ENCODE results near the gene SLC35F1. TPM values are rescaled to one million over a fixed set of nuclear protein-coding genes. Genes with fewer than 3 reads are reported as not detected.

Gene SLC35F1
- total RNA-seq, 4 donors from 2014 or later = 5.4 to 8.1 (median 6.5) TPM

- Histone ChIP-seq H3K4me1 (no peaks in the 10 kb centered on the region), H3K27me3 (no peaks in the 10 kb centered on the region), H3K4me3 (no peak overlapping the region), H3K9me3 (no peaks in the 10 kb centered on the region), H3K36me3 (no peaks in the 10 kb centered on the region), H3K27ac (replicated peaks in 1 of 4) (no peak overlapping the region)
- no peak for DNase-seq (ENCODE audit: extremely low spot score)
- intact Hi-C loops (cut with DNase I) = no loop called here
- WGBS = 93% methylated on average over 4 of the region's 4 CpGs
- TF ChIP-seq POLR2A (IDR thresholded peaks at IDR 0.05; ENCODE audit: low read depth) (no peak), EP300 (IDR thresholded peaks at IDR 0.05) (no peak), POLR2AphosphoS5 (IDR thresholded peaks at IDR 0.05) (no peak), CTCF (IDR thresholded peaks at IDR 0.05) (no peak)
Observed at GRCh38 chr6:118212451-118213173, 305.5 kb downstream of the SLC35F1 start.

GRCh38 chr6:118215269-118215668 is 308.2 kb downstream of the SLC35F1 start:
- no peaks in the 10 kb centered on the region for H3K27me3 ChIP-seq
- H3K4me1 ChIP-seq = no peaks in the 10 kb centered on the region
- H3K4me3 ChIP-seq = no peak overlapping the region
- whole genome bisulfite sequencing = 88% methylated on average over 5 of the region's 5 CpGs
- H3K27ac ChIP-seq (replicated peaks in 1 of 4) = no peak overlapping the region
- intact Hi-C loops (cut with DNase I) = no loop called here
- no peaks in the 10 kb centered on the region for H3K9me3 ChIP-seq
- no peaks in the 10 kb centered on the region for H3K36me3 ChIP-seq
- no peak for TF ChIP-seq POLR2AphosphoS5 (IDR thresholded peaks at IDR 0.05)
- no peak for TF ChIP-seq POLR2A (IDR thresholded peaks at IDR 0.05; ENCODE audit: low read depth)
- no peak for TF ChIP-seq EP300 (IDR thresholded peaks at IDR 0.05)
- TF ChIP-seq CTCF (IDR thresholded peaks at IDR 0.05) = no peak
- no peak for DNase-seq (ENCODE audit: extremely low spot score)

GRCh38 chr6:118216751-118217150 is 309.7 kb downstream of the SLC35F1 start:
- intact Hi-C loops (cut with DNase I) = no loop called here
- peaks cover 0 to 5% (median 0%) of the 10 kb centered on the region in 4 donors for H3K4me1 ChIP-seq
- 83% methylated on average over 2 of the region's 2 CpGs for WGBS
- no peaks in the 10 kb centered on the region for H3K9me3 ChIP-seq
- DNase-seq (ENCODE audit: extremely low spot score) = no peak
- no peaks in the 10 kb centered on the region for H3K27me3 ChIP-seq
- H3K4me3 ChIP-seq = no peak overlapping the region
- TF ChIP-seq POLR2A (IDR thresholded peaks at IDR 0.05; ENCODE audit: low read depth) (no peak), POLR2AphosphoS5 (IDR thresholded peaks at IDR 0.05) (no peak), EP300 (IDR thresholded peaks at IDR 0.05) (no peak), CTCF (IDR thresholded peaks at IDR 0.05) (no peak)
- no peak overlapping the region for H3K27ac ChIP-seq (replicated peaks in 1 of 4)
- no peaks in the 10 kb centered on the region for H3K36me3 ChIP-seq

- Histone ChIP-seq H3K36me3 (no peaks in the 10 kb centered on the region), H3K4me1 (peaks cover 0 to 5% (median 0%) of the 10 kb centered on the region in 4 donors), H3K9me3 (no peaks in the 10 kb centered on the region), H3K4me3 (no peak overlapping the region), H3K27ac (replicated peaks in 1 of 4) (no peak overlapping the region), H3K27me3 (no peaks in the 10 kb centered on the region)
- TF ChIP-seq EP300 (IDR thresholded peaks at IDR 0.05) = no peak
- TF ChIP-seq CTCF (IDR thresholded peaks at IDR 0.05) = no peak
- no peak for TF ChIP-seq POLR2A (IDR thresholded peaks at IDR 0.05; ENCODE audit: low read depth)
- no peak for TF ChIP-seq POLR2AphosphoS5 (IDR thresholded peaks at IDR 0.05)
- no peak for DNase-seq (ENCODE audit: extremely low spot score)
- intact Hi-C loops (cut with DNase I) = no loop called here
- WGBS = 52% methylated on average over 2 of the region's 2 CpGs
Observed at GRCh38 chr6:118218156-118218555, 311.1 kb downstream of the SLC35F1 start.

All from esophagus muscularis mucosa (tissue), 4 donors.